ENCODE results near the gene LBX2. TPM values are rescaled to one million over a fixed set of nuclear protein-coding genes. Genes with fewer than 3 reads are reported as not detected.

The LBX2 gene
- total RNA-seq, 1 donor from 2014 or later: not detected

DNA sequence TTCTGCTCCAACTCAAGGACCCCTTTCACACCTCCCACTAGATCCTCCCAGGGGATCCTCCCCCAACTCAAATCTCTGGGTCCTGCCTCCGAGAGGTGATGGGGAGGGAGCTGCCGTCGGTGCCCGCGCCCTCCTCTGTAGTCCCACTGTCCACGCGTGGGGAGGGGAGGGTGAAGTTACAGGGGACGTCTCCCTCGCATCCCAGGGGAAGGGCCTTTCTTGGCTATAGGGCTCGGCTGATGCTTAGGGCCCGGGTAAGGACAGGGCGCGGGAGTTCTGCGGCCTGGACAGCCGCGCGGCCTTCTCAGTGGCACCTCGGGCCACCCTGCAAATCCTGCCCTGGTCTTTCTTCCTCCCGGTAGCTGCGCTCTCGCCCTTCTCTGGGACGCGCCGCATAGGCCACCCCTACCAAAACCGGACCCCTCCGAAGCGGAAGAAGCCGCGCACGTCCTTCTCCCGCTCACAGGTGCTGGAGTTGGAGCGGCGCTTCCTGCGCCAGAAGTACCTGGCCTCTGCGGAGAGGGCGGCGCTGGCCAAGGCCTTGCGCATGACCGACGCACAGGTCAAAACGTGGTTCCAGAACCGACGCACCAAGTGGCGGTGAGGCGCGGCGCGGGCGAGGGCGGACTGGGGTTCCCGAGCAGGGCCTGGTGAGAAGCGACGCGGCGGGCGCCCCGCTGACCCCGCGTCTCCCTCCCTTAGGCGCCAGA, 16.0 kb upstream of the LBX2 start:
- no peaks in the 10 kb centered on the region for H3K36me3 ChIP-seq (ENCODE audit: control insufficient read depth in 3 of 3, insufficient read depth in 3 of 3, low read length in 3 of 3)
- peaks cover 93 to 94% (median 94%) of the 10 kb centered on the region in 3 donors for H3K27me3 ChIP-seq (ENCODE audit: control insufficient read depth in 3 of 3, insufficient read depth in 3 of 3, low read length in 3 of 3)
- H3K9me3 ChIP-seq (ENCODE audit: control insufficient read depth in 3 of 3, low read length in 3 of 3): no peaks in the 10 kb centered on the region
- peaks cover 12 to 15% (median 15%) of the 10 kb centered on the region in 3 donors for H3K4me1 ChIP-seq (ENCODE audit: control insufficient read depth in 3 of 3, insufficient read depth in 3 of 3, low read length in 3 of 3)
- H3K4me3 ChIP-seq (ENCODE audit: low read length in 3 of 3): peak overlapping the region in 2 of 3 donors; percentile 35 to 57
- H3K9ac ChIP-seq (ENCODE audit: low read depth in 1 of 3, low read length in 3 of 3): no peak overlapping the region
- no peak overlapping the region for H3K27ac ChIP-seq (ENCODE audit: low read depth, low read length)

DNA sequence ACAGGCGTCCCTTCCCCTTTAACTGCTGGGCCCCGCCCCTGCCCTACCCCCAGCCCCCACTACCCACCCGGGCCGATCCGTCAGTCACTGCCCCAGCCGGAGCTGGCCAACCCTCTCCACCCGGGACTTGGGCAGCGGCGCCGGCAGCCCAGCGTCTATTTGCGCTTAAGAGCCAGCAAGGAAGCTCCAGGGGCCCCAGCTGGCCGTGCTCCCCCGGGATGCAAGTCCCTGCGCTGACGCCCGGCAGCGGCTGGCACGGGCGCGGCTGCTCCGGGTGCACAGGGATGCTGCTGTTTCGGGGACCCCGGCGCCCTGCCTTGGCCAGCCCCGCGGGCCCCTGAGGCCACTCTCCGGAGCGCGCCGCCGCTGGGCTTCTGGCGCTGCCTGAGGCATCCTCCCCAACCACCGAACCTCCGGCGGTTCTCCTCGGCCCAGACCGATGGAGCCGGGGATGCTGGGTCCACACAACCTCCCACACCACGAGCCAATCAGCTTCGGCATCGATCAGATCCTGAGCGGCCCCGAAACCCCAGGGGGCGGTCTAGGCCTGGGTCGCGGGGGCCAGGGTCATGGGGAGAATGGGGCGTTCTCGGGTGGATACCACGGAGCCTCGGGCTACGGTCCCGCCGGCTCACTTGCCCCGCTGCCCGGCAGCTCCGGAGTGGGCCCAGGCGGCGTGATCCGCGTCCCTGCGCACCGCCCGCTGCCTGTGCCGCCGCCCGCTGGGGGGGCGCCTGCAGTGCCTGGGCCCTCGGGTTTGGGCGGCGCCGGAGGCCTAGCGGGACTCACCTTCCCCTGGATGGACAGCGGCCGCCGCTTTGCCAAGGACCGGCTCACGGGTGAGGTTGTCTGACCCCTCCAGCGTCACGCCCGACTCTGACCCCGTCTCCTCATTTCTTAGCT, 15.2 kb upstream of the LBX2 start, which contains the start of gene TLX2:
Gene TLX2, plus strand, starts transcription at position 83 of the 903 bp plus-strand sequence. Its CDS starts 357 bp downstream, at position 440.
- Histone ChIP-seq H3K9me3 (ENCODE audit: control insufficient read depth in 3 of 3, low read length in 3 of 3) (no peaks in the 10 kb centered on the region), H3K27me3 (ENCODE audit: control insufficient read depth in 3 of 3, insufficient read depth in 3 of 3, low read length in 3 of 3) (peaks cover 89 to 93% (median 93%) of the 10 kb centered on the region in 3 donors), H3K36me3 (ENCODE audit: control insufficient read depth in 3 of 3, insufficient read depth in 3 of 3, low read length in 3 of 3) (no peaks in the 10 kb centered on the region), H3K4me3 (ENCODE audit: low read length in 3 of 3) (no peak within 1 kb of the TSS), H3K27ac (ENCODE audit: low read depth, low read length) (no peak within 1 kb of the TSS), H3K4me1 (ENCODE audit: control insufficient read depth in 3 of 3, insufficient read depth in 3 of 3, low read length in 3 of 3) (peaks cover 12 to 15% (median 15%) of the 10 kb centered on the region in 3 donors), H3K9ac (ENCODE audit: low read depth in 1 of 3, low read length in 3 of 3) (no peak within 1 kb of the TSS)

DNA sequence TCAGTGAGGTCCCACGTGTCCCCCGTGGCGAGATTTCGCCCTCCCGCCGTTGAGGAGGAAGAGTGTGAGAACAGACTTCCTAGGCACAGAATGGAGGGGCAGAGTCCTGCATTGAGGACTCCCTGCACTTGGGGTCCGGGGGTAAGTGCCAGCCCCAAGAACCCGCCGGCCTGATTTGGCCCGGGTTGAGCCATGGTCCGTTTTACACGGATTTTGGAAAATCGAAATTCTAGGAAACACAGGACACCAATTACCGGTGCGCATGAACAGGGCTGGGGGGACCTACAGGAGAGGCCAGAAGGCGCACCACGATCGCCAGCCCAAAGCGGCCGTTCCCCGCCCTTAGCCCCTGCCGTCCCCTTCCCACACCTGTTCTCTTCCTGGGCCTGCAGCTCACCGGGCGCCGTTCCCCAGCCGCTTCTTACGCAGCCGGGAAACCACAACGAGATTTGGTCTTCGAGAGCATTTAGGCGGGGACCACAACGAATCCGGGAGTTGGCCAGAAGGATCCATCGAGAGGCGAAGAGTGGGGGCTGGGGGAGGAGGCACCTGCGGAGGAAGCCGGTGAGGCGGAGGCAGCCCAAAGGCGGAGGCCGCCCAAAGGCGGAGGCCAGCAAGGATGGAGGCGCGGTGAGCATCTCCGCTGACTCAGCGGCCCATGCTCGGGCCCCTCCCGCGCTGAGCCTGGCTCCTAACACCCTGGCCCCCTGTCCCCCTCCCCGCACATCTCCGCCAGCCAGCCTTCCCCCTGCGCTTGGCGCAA, 14.4 kb upstream of the LBX2 start:
- H3K27me3 ChIP-seq (ENCODE audit: control insufficient read depth in 3 of 3, insufficient read depth in 3 of 3, low read length in 3 of 3): peaks cover 84 to 87% (median 85%) of the 10 kb centered on the region in 3 donors
- H3K4me3 ChIP-seq (ENCODE audit: low read length in 3 of 3): no peak overlapping the region
- H3K9me3 ChIP-seq (ENCODE audit: control insufficient read depth in 3 of 3, low read length in 3 of 3): no peaks in the 10 kb centered on the region
- no peak overlapping the region for H3K9ac ChIP-seq (ENCODE audit: low read depth in 1 of 3, low read length in 3 of 3)
- no peaks in the 10 kb centered on the region for H3K36me3 ChIP-seq (ENCODE audit: control insufficient read depth in 3 of 3, insufficient read depth in 3 of 3, low read length in 3 of 3)
- peaks cover 12 to 15% (median 15%) of the 10 kb centered on the region in 3 donors for H3K4me1 ChIP-seq (ENCODE audit: control insufficient read depth in 3 of 3, insufficient read depth in 3 of 3, low read length in 3 of 3)
- no peak overlapping the region for H3K27ac ChIP-seq (ENCODE audit: low read depth, low read length)

DNA sequence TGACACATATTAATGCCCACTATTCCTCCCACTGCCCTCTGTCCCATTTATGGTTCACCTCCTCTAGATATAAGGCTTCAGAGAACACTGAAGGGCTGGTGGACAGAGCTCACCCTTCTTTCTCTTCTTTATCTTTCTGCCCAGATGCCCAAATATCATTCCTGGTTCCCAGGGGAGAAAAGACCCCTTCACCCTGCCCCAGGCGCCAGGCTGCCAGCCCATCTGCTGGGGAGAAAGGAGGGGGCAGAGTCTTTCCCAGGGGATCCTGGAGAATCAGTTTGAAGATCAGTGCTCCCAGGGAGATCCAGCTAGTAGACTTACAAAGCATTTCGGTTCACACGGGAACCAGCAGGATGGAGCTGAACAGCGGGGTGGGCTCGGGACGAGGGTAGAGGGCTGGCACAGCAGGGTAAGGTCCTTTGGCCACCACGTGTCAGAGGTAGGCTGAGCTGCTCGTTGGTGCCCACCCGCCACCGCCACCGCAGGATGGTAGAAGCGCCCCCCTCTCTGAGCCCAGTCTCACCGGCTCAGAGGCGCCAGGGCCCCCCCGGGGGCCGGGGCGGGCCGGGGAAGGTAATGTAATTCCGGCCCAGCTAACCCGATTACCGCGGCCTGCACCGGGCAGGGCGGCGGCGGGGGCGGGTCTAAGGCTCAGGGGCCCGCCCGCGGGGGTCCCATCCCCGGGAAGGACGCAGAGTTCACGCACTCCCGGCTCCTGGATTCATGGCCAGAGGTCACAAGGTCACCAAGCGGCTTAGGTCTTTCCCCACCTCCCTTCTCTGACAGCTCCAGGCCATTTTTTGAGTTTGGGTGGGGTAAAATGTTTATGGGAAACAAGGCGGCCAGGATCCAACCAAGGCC, 13.6 kb upstream of the LBX2 start:
- Histone ChIP-seq H3K36me3 (ENCODE audit: control insufficient read depth in 3 of 3, insufficient read depth in 3 of 3, low read length in 3 of 3) (no peaks in the 10 kb centered on the region), H3K27me3 (ENCODE audit: control insufficient read depth in 3 of 3, insufficient read depth in 3 of 3, low read length in 3 of 3) (peaks cover 76 to 79% (median 77%) of the 10 kb centered on the region in 3 donors), H3K9me3 (ENCODE audit: control insufficient read depth in 3 of 3, low read length in 3 of 3) (no peaks in the 10 kb centered on the region), H3K4me3 (ENCODE audit: low read length in 3 of 3) (no peak overlapping the region), H3K9ac (ENCODE audit: low read depth in 1 of 3, low read length in 3 of 3) (no peak overlapping the region), H3K4me1 (ENCODE audit: control insufficient read depth in 3 of 3, insufficient read depth in 3 of 3, low read length in 3 of 3) (peaks cover 12 to 18% (median 18%) of the 10 kb centered on the region in 3 donors), H3K27ac (ENCODE audit: low read depth, low read length) (no peak overlapping the region)

DNA sequence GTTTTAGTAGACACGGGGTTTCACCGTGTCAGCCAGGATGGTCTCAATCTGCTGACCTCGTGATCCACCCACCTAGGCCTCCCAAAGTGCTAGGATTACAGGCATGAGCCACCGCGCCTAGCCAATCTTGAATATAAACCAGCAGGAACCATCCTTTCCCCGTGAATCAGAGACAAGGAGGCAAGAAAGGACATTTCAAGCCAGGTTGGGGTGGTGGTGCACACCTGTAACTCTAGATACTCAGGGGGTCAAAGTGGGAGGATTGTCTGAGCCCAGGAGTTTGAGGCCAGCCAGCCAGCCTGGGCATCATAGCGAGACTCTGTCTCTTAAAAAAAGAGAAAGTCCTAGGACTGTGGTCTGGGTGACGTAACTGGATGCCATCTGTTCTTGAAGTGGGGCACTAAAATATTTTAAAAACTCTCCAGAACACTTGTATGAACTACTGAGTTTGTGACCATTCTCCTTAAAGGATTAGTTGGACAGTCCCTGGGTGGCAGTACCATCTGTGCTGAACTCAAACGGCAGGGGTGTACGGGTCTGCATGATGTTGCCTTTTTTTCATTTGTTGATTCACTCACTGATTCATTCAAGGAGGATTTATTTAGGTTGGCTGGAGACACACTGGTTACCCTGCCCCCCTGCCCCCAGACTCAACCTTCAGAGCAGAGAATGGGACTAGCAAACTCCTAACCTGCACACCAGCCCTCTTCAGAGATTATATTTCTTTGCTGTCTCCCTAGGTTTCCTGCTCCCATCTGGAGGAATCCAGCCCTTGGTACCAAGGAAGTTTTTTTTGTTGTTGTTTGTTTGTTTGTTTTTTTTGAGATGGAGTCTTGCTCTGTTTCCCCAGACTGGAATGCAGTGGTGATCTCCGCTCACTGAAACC, 11.9 kb upstream of the LBX2 start:
- Histone ChIP-seq H3K27ac (ENCODE audit: low read depth, low read length) (no peak overlapping the region), H3K9ac (ENCODE audit: low read depth in 1 of 3, low read length in 3 of 3) (no peak overlapping the region), H3K27me3 (ENCODE audit: control insufficient read depth in 3 of 3, insufficient read depth in 3 of 3, low read length in 3 of 3) (peaks cover 63 to 67% (median 64%) of the 10 kb centered on the region in 3 donors), H3K9me3 (ENCODE audit: control insufficient read depth in 3 of 3, low read length in 3 of 3) (no peaks in the 10 kb centered on the region), H3K36me3 (ENCODE audit: control insufficient read depth in 3 of 3, insufficient read depth in 3 of 3, low read length in 3 of 3) (peaks cover 0 to 5% (median 4%) of the 10 kb centered on the region in 3 donors), H3K4me1 (ENCODE audit: control insufficient read depth in 3 of 3, insufficient read depth in 3 of 3, low read length in 3 of 3) (peaks cover 17 to 23% (median 22%) of the 10 kb centered on the region in 3 donors), H3K4me3 (ENCODE audit: low read length in 3 of 3) (no peak overlapping the region)

DNA sequence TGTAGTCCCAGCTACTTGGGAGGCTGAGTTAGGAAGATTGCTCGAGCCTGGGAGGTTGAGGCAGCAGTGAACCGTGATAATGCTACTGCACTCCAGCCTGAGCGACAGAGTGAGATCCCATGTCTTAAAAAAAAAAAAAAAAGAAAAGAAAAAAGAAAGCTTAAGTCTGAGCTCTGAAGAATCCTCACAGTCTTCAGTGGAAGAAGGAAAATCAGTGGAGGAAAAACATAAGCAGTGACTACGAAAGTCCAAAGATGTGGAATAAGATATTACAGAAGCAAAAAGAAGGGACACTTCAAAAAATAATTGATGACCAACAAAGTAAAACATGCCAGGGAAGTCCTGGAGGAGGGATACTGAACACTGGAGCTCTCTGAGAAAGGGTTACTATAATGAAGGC, 10.9 kb upstream of the LBX2 start:
- no peaks in the 10 kb centered on the region for H3K9me3 ChIP-seq (ENCODE audit: control insufficient read depth in 3 of 3, low read length in 3 of 3)
- no peak overlapping the region for H3K27ac ChIP-seq (ENCODE audit: low read depth, low read length)

DNA sequence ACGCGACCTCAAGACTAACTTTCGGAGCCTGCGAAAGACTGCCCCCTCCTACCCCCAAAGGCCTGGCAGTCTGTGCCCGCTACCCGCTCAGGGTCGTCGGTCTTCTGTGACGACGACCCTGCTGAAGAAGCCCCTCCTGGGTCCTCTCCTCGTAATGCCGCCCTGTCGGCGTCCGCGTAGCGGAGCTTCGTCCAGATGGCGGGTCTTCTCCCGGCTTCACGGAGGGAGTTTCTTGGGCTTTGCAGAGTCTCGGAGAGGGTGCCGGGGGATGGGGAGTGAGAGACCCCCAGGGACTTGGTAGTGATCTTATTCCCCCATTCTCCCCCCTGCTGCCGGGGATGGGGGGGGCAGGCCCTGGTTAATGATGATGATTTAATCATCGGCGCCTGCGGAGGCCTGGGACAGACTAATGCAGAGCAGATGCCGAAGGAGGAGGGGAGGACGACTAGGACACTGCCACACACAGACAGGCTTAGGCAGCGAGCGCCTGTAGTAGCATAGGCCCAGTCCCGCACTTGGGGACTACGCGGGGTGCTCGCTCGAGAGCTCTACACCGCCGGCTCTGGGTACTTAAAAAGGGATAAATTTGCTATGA, 8.6 kb upstream of the LBX2 start:
- peak overlapping the region; percentile 98 for H3K27ac ChIP-seq (ENCODE audit: low read depth, low read length)
- H3K4me3 ChIP-seq (ENCODE audit: low read length in 3 of 3): peak overlapping the region; percentile 97 to 100 (median 99)
- peaks cover 16 to 19% (median 18%) of the 10 kb centered on the region in 3 donors for H3K36me3 ChIP-seq (ENCODE audit: control insufficient read depth in 3 of 3, insufficient read depth in 3 of 3, low read length in 3 of 3)
- peaks cover 35 to 53% (median 39%) of the 10 kb centered on the region in 3 donors for H3K27me3 ChIP-seq (ENCODE audit: control insufficient read depth in 3 of 3, insufficient read depth in 3 of 3, low read length in 3 of 3)
- H3K9ac ChIP-seq (ENCODE audit: low read depth in 1 of 3, low read length in 3 of 3): peak overlapping the region; percentile 88 to 99 (median 98)
- peaks cover 24 to 29% (median 26%) of the 10 kb centered on the region in 3 donors for H3K4me1 ChIP-seq (ENCODE audit: control insufficient read depth in 3 of 3, insufficient read depth in 3 of 3, low read length in 3 of 3)
- H3K9me3 ChIP-seq (ENCODE audit: control insufficient read depth in 3 of 3, low read length in 3 of 3): no peaks in the 10 kb centered on the region

More for the DNA sequence above, 10.9 kb upstream of the LBX2 start:
- Histone ChIP-seq H3K4me3 (ENCODE audit: low read length in 3 of 3) (no peak overlapping the region), H3K9ac (ENCODE audit: low read depth in 1 of 3, low read length in 3 of 3) (no peak overlapping the region), H3K4me1 (ENCODE audit: control insufficient read depth in 3 of 3, insufficient read depth in 3 of 3, low read length in 3 of 3) (peaks cover 17 to 24% (median 20%) of the 10 kb centered on the region in 3 donors), H3K36me3 (ENCODE audit: control insufficient read depth in 3 of 3, insufficient read depth in 3 of 3, low read length in 3 of 3) (peaks cover 8 to 13% (median 11%) of the 10 kb centered on the region in 3 donors), H3K27me3 (ENCODE audit: control insufficient read depth in 3 of 3, insufficient read depth in 3 of 3, low read length in 3 of 3) (peaks cover 52 to 61% (median 53%) of the 10 kb centered on the region in 3 donors)

Measured in skeletal muscle tissue (tissue), 4 donors.